Urinary bladder (tissue), 4 donors: ENCODE data around the gene FFAR1. TPM values are rescaled to one million over a fixed set of nuclear protein-coding genes. Genes with fewer than 3 reads are reported as not detected.

ENCODE experiments used
- DNase-seq: peaks from one replicate; pipeline ENCODE4 v3.0.0-alpha.2; 2015; ENCODE audit errors: extremely low spot score
- H3K27ac ChIP-seq: one replicate; pipeline ENCODE4 v1.5.1; 2013; ENCODE audit warnings: low read depth, mild to moderate bottlenecking, moderate library complexity
- H3K36me3 ChIP-seq: one replicate; pipeline ENCODE4 v1.6.1; 2013; ENCODE audit warnings: mild to moderate bottlenecking, moderate library complexity; ENCODE audit not compliant: insufficient read depth
- H3K4me1 ChIP-seq: one replicate; pipeline ENCODE4 v1.6.1; 2013; ENCODE audit warnings: mild to moderate bottlenecking, moderate library complexity; ENCODE audit not compliant: insufficient read depth
- H3K4me3 ChIP-seq: one replicate; pipeline ENCODE4 v1.5.1; 2013; ENCODE audit warnings: low read depth, low read length
- WGBS: extraction: QIAGEN DNeasy Blood & Tissue Kit; methylation state at CpG from one replicate; pipeline ENCODE4 v1.1.7; 2013; 5-methylcytosine and 5-hydroxymethylcytosine counted together
- polyA plus RNA-seq: library from polyadenylated mRNA; stranded (reverse); fragments of 200-250 nt; gene quantifications from one replicate; pipeline ENCODE4 v1.2.3, GENCODE V29; 2013
- total RNA-seq: library from RNA; depleted of rRNA; stranded (reverse); fragments of >200 nt; gene quantifications from one replicate; pipeline ENCODE4 v1.2.3, GENCODE V29; 2014
- donor health status: healthy with polysubstance abuse.
- donor health status: healthy.

FFAR1 gene
- total and polyA plus RNA-seq, 2 donors, result not detected

GRCh38 chr19:35341006-35341405 is 6.7 kb upstream of the FFAR1 start:
- H3K27ac ChIP-seq, result no peak overlapping the region
- no peaks in the 10 kb centered on the region for H3K36me3 ChIP-seq
- no peak overlapping the region for H3K4me3 ChIP-seq
- DNase-seq, result no peak
- WGBS, result 91% methylated on average over 16 of the region's 16 CpGs
- no peaks in the 10 kb centered on the region for H3K4me1 ChIP-seq

GRCh38 chr19:35341565-35342225 is 6.0 kb upstream of the FFAR1 start:
- 87% methylated on average over 14 of the region's 14 CpGs for WGBS
- DNase-seq, result no peak
- Histone ChIP-seq H3K36me3 (no peaks in the 10 kb centered on the region), H3K27ac (no peak overlapping the region), H3K4me1 (no peaks in the 10 kb centered on the region), H3K4me3 (no peak overlapping the region)

GRCh38 chr19:35342430-35342829 is 5.3 kb upstream of the FFAR1 start:
- DNase-seq, result no peak
- WGBS, result 45% methylated on average over 5 of the region's 5 CpGs
- Histone ChIP-seq H3K27ac (no peak overlapping the region), H3K36me3 (no peaks in the 10 kb centered on the region), H3K4me1 (no peaks in the 10 kb centered on the region), H3K4me3 (no peak overlapping the region)

- Histone ChIP-seq H3K4me1 (no peaks in the 10 kb centered on the region), H3K27ac (no peak overlapping the region), H3K4me3 (no peak overlapping the region), H3K36me3 (no peaks in the 10 kb centered on the region)
- WGBS, result 84% methylated on average over 17 of the region's 17 CpGs
- no peak for DNase-seq
Observed at GRCh38 chr19:35344511-35345031, 3.1 kb upstream of the FFAR1 start.

GRCh38 chr19:35345671-35346111 is 2.0 kb upstream of the FFAR1 start:
- Histone ChIP-seq H3K4me1 (no peaks in the 10 kb centered on the region), H3K27ac (no peak overlapping the region), H3K36me3 (no peaks in the 10 kb centered on the region), H3K4me3 (no peak overlapping the region)
- WGBS, result 77% methylated on average over 11 of the region's 11 CpGs
- no peak for DNase-seq

GRCh38 chr19:35346193-35347052 is 1.3 kb upstream of the FFAR1 start:
- Histone ChIP-seq H3K27ac (no peak overlapping the region), H3K36me3 (no peaks in the 10 kb centered on the region), H3K4me3 (no peak overlapping the region), H3K4me1 (no peaks in the 10 kb centered on the region)
- 72% methylated on average over 28 of the region's 28 CpGs for WGBS
- DNase-seq, result no peak

GRCh38 chr19:35347930-35348298 is 212 bp downstream of the FFAR1 start:
- DNase-seq, result no peak

GRCh38 chr19:35348911-35349611 is 1.4 kb downstream of the FFAR1 start:
- Histone ChIP-seq H3K4me1 (no peaks in the 10 kb centered on the region), H3K27ac (no peak overlapping the region), H3K36me3 (no peaks in the 10 kb centered on the region), H3K4me3 (no peak overlapping the region)
- no peak for DNase-seq
- WGBS, result 84% methylated on average over 18 of the region's 18 CpGs

More at GRCh38 chr19:35347930-35348298, 212 bp downstream of the FFAR1 start:
- no peak overlapping the region for H3K4me3 ChIP-seq
- WGBS, result 84% methylated on average over 7 of the region's 7 CpGs
- no peaks in the 10 kb centered on the region for H3K4me1 ChIP-seq
- no peaks in the 10 kb centered on the region for H3K36me3 ChIP-seq
- no peak overlapping the region for H3K27ac ChIP-seq

- H3K27ac ChIP-seq, result no peak overlapping the region
- 78% methylated on average over 17 of the region's 17 CpGs for WGBS
- no peak overlapping the region for H3K4me3 ChIP-seq
- no peak for DNase-seq
- H3K4me1 ChIP-seq, result no peaks in the 10 kb centered on the region
- no peaks in the 10 kb centered on the region for H3K36me3 ChIP-seq
Observed at GRCh38 chr19:35349614-35350521, 2.2 kb downstream of the FFAR1 start.

- H3K36me3 ChIP-seq, result no peaks in the 10 kb centered on the region
- H3K4me3 ChIP-seq, result no peak overlapping the region
- DNase-seq, result no peak
- WGBS, result 90% methylated on average over 7 of the region's 7 CpGs
- no peaks in the 10 kb centered on the region for H3K4me1 ChIP-seq
- H3K27ac ChIP-seq, result no peak overlapping the region
Observed at GRCh38 chr19:35350591-35350990, 2.9 kb downstream of the FFAR1 start.

GRCh38 chr19:35351411-35352176 is 3.9 kb downstream of the FFAR1 start:
- no peak for DNase-seq
- Histone ChIP-seq H3K27ac (no peak overlapping the region), H3K4me1 (no peaks in the 10 kb centered on the region), H3K4me3 (no peak overlapping the region), H3K36me3 (no peaks in the 10 kb centered on the region)
- 93% methylated on average over 47 of the region's 47 CpGs for WGBS

GRCh38 chr19:35352177-35352447 is 4.4 kb downstream of the FFAR1 start:
- no peak overlapping the region for H3K4me3 ChIP-seq
- H3K36me3 ChIP-seq, result no peaks in the 10 kb centered on the region
- no peak overlapping the region for H3K27ac ChIP-seq
- no peak for DNase-seq
- WGBS, result 88% methylated on average over 18 of the region's 18 CpGs
- H3K4me1 ChIP-seq, result no peaks in the 10 kb centered on the region
